Measurements from ENCODE around the gene XCL1.

GRCh38 chr1:168617974-168618750 lies 41.8 kb downstream of the XCL1 start:
- TF ChIP-seq POLR2A (IDR thresholded peaks at IDR 0.05) (no peak), EP300 (IDR thresholded peaks at IDR 0.05) (no peak)
- TF ChIP-seq, protein P1, sequence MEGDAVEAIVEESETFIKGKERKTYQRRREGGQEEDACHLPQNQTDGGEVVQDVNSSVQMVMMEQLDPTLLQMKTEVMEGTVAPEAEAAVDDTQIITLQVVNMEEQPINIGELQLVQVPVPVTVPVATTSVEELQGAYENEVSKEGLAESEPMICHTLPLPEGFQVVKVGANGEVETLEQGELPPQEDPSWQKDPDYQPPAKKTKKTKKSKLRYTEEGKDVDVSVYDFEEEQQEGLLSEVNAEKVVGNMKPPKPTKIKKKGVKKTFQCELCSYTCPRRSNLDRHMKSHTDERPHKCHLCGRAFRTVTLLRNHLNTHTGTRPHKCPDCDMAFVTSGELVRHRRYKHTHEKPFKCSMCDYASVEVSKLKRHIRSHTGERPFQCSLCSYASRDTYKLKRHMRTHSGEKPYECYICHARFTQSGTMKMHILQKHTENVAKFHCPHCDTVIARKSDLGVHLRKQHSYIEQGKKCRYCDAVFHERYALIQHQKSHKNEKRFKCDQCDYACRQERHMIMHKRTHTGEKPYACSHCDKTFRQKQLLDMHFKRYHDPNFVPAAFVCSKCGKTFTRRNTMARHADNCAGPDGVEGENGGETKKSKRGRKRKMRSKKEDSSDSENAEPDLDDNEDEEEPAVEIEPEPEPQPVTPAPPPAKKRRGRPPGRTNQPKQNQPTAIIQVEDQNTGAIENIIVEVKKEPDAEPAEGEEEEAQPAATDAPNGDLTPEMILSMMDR (IDR thresholded peaks at IDR 0.05) = no peak
